Natural killer cell treated with Interleukin-12 subunit alpha and Interleukin-12 subunit beta and Interleukin-15 and Interleukin-18, amount 100 ng/mL, for 72 hours (primary cell): ENCODE data around the gene TMEM81. TPM values are rescaled to one million over a fixed set of nuclear protein-coding genes. Genes with fewer than 3 reads are reported as not detected.

Source experiments
- ATAC-seq, 2 donors: fragments of 150-1000 bp; cut with Tn5 transposase in 1 of 2; sonication (Bioruptor Pico), chemical (Tn5 transposase) in 1 of 2; 2 replicates each; pipeline ENCODE4 v1.10.0; 2021
- DNase-seq: peaks from one replicate; pipeline ENCODE4 v3.0.0; 2022; ENCODE audit warnings: low spot score
- H3K27ac Mint-ChIP-seq, 2 donors: 1 replicate in 1 of 2; 2 replicates in 1 of 2; pipeline ENCODE4 v1.8.0; 2022; ENCODE audit warnings: mixed read lengths in 2 of 2, mild to moderate bottlenecking in 1 of 2, moderate library complexity in 1 of 2
- H3K27me3 Mint-ChIP-seq, 2 donors: 1 replicate in 1 of 2; 2 replicates in 1 of 2; pipeline ENCODE4 v1.8.0; 2022; ENCODE audit warnings: mixed read lengths in 2 of 2
- H3K36me3 Mint-ChIP-seq: one replicate; pipeline ENCODE4 v1.8.0; 2022; ENCODE audit warnings: mixed read lengths
- H3K4me1 Mint-ChIP-seq, 2 donors: 1 replicate in 1 of 2; 2 replicates in 1 of 2; pipeline ENCODE4 v1.8.0; 2022; ENCODE audit warnings: low read depth in 2 of 2, mixed read lengths in 2 of 2, mild to moderate bottlenecking in 1 of 2
- H3K4me3 Mint-ChIP-seq: one replicate; pipeline ENCODE4 v1.8.0; 2022; ENCODE audit warnings: mixed read lengths
- H3K9me3 Mint-ChIP-seq: 2 replicates; pipeline ENCODE4 v1.8.0; 2022; ENCODE audit warnings: mixed read lengths
- total RNA-seq, 2 donors: library from RNA; stranded (reverse); gene quantifications; one replicate each; pipeline ENCODE4 v1.2.3, GENCODE V29; 2022

The TMEM81 gene
- total RNA-seq, 2 donors from 2014 or later: 3.0 to 7.2 TPM

DNA sequence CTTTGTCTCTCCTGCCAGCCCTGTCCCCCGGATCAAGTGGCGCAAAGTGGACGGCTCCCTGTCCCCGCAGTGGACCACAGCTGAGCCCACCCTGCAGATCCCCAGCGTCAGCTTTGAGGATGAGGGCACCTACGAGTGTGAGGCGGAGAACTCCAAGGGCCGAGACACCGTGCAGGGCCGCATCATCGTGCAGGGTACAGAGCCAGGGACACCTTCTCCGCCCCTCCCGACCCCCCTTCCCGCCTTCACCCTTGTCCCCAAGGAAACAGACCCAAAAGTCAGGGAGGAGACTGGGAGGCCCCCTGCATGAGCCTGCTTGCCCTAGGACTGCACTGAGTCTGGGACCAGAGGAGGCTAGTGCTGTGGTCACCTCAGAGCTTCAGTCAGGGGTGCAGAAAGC is 23.0 kb downstream of the TMEM81 start:
- H3K4me3 Mint-ChIP-seq: no peak overlapping the region
- no peak overlapping the region for H3K27ac Mint-ChIP-seq
- DNase-seq (no peak), ATAC-seq (peak in 1 of 2 donors; percentile 3)
- no peaks in the 10 kb centered on the region for H3K9me3 Mint-ChIP-seq
- H3K36me3 Mint-ChIP-seq: no peaks in the 10 kb centered on the region
- no peaks in the 10 kb centered on the region for H3K27me3 Mint-ChIP-seq
- H3K4me1 Mint-ChIP-seq: no peaks in the 10 kb centered on the region

DNA sequence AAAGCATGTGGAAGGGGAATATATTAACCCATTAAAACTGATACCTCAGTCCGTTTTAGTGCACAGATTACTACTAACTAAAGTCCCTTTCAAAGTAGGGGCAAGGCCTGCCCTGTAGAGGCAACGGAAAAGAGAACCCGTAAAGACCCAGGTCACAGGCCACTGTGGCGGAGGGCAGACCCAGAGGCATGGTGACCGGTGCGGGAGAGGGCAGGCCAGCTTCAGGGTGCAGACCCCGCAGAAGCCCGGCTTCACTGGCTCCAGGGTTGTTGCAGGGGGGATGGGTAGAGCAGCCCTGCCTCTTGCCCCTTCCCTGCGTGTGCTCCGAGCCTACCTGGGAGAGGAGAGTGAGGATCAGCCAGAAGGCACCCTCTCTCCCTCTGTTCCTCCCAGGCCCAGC is 23.5 kb downstream of the TMEM81 start:
- Mint-ChIP-seq H3K36me3 (no peaks in the 10 kb centered on the region), H3K9me3 (no peaks in the 10 kb centered on the region), H3K27ac (no peak overlapping the region), H3K27me3 (no peaks in the 10 kb centered on the region), H3K4me3 (no peak overlapping the region), H3K4me1 (no peaks in the 10 kb centered on the region)
- no peak for DNase-seq
- no peak for ATAC-seq

DNA sequence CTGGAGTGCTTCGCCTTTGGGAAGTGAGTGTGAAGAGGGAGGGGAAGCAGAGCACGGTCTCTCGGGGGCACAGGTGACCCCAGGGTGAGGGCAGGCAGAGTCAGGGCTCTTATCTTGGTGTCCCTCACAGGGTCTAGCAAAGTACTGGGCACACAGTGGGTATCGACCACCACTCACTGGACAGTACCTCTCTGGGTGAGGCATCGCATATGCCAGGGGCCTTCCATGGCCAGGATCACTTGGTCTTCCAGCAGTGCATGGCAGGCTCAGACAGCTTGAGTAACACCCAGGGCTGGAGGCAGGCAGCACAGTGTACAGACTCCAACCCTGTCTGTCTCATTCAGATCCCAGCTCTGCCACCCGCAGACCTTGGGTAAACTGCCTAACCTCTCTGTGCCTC is 24.6 kb downstream of the TMEM81 start:
- no peak overlapping the region for H3K4me3 Mint-ChIP-seq
- no peaks in the 10 kb centered on the region for H3K36me3 Mint-ChIP-seq
- no peak for ATAC-seq

DNA sequence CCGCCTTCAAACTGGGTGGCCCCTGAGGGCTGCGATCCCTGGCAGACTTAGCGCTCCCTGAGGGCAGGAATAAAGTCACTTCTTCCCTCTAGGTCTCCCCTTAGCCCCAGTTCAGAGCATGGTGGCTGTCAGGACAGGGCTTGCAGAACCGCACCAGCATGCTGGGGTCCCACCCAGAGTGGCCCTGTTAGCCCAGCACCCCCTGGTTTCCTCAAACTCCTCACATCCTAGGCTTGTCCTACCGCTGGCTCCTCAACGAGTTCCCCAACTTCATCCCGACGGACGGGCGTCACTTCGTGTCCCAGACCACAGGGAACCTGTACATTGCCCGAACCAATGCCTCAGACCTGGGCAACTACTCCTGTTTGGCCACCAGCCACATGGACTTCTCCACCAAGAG is 25.4 kb downstream of the TMEM81 start:
- Mint-ChIP-seq H3K27me3 (no peaks in the 10 kb centered on the region), H3K36me3 (no peaks in the 10 kb centered on the region), H3K9me3 (no peaks in the 10 kb centered on the region), H3K4me1 (no peaks in the 10 kb centered on the region), H3K27ac (no peak overlapping the region), H3K4me3 (no peak overlapping the region)
- ATAC-seq (no peak), DNase-seq (no peak)

More for the DNA sequence above, 24.6 kb downstream of the TMEM81 start:
- Mint-ChIP-seq H3K9me3 (no peaks in the 10 kb centered on the region), H3K27ac (no peak overlapping the region), H3K27me3 (no peaks in the 10 kb centered on the region), H3K4me1 (no peaks in the 10 kb centered on the region)
- no peak for DNase-seq

DNA sequence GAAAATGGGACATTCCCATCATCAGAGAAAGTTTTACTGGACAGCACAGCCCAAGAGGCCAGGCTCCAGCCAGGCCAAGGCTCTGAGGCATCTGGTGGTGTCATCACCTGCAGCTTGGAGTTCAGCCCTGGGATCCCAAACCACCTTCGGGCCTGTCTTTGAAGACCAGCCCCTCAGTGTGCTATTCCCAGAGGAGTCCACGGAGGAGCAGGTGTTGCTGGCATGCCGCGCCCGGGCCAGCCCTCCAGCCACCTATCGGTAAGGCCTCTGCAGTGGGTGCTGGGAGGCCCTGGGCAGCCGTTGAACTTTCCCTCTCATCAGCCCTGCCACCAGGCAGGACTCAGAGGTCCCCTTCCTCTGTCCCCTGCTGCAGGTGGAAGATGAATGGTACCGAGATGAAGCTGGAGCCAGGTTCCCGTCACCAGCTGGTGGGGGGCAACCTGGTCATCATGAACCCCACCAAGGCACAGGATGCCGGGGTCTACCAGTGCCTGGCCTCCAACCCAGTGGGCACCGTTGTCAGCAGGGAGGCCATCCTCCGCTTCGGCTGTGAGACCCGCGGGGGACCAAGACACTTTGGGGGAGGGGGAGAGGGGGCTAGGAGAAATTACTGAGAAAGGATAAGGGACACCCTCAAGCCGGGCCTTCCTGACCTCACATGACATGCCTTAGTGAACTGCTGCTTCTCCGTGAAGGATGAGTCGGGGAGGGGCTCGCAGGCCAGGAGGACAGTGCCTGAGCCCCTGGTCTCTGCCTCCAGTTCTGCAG is 26.3 kb downstream of the TMEM81 start:
- no peaks in the 10 kb centered on the region for H3K4me1 Mint-ChIP-seq
- H3K27me3 Mint-ChIP-seq: no peaks in the 10 kb centered on the region
- ATAC-seq (no peak), DNase-seq (no peak)
- H3K36me3 Mint-ChIP-seq: no peaks in the 10 kb centered on the region
- no peak overlapping the region for H3K4me3 Mint-ChIP-seq
- H3K9me3 Mint-ChIP-seq: no peaks in the 10 kb centered on the region
- no peak overlapping the region for H3K27ac Mint-ChIP-seq

DNA sequence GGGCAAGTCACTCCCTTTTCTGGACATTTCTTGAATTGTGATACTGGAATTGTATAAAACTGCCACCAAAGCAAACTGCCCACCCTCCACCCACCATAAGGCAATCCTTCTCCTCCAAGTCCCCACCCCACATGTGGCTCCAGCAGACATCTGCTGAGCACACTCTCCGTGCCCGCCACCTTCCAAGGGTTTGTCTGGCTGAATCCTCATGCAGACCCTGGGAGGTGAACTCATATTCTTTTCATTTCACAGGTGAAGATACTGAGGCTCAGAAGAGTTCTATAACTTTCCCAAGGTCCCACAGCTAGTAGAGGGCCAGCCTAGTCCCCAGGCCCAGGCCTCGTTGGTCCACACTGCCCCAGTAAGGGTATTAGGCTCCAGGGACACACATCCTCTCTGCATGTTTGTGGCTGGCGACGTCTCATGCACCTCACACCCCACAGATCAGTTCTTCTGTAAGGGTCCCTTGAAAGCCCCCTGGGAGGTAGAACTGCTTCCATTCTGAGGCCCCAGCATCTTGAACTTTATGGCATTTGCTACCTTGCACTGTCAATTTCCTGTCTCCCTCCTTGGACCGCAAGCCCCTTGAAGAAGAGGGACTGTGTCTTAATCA is 27.2 kb downstream of the TMEM81 start:
- Mint-ChIP-seq H3K27ac (no peak overlapping the region), H3K27me3 (no peaks in the 10 kb centered on the region), H3K9me3 (no peaks in the 10 kb centered on the region), H3K4me1 (no peaks in the 10 kb centered on the region), H3K4me3 (no peak overlapping the region), H3K36me3 (no peaks in the 10 kb centered on the region)
- DNase-seq (no peak), ATAC-seq (no peak)

DNA sequence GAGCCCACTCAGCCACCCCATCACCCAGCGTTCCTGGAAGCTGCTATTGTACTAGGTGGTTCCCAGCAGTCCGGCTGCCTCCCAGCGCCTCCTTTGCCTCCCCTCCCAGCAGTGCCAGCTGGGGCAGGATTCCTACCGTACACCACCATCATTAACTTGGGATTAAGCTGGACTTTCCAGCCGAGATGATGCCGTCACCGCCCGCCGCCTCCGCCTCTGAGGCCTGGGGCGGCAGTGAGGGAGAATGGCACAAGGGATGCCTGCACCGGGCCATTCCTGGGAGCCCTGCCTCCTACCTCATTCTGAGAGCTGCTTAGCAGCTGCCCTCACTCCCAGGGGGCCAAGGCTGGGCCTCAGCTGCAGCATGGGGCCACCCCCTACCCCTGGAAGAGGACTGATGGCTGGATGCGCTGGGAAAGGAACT is 28.1 kb downstream of the TMEM81 start:
- Mint-ChIP-seq H3K36me3 (no peaks in the 10 kb centered on the region), H3K27me3 (peaks cover 0 to 3% of the 10 kb centered on the region in 2 donors), H3K4me3 (no peak overlapping the region), H3K27ac (no peak overlapping the region), H3K9me3 (no peaks in the 10 kb centered on the region), H3K4me1 (no peaks in the 10 kb centered on the region)
- no peak for DNase-seq
- no peak for ATAC-seq

DNA sequence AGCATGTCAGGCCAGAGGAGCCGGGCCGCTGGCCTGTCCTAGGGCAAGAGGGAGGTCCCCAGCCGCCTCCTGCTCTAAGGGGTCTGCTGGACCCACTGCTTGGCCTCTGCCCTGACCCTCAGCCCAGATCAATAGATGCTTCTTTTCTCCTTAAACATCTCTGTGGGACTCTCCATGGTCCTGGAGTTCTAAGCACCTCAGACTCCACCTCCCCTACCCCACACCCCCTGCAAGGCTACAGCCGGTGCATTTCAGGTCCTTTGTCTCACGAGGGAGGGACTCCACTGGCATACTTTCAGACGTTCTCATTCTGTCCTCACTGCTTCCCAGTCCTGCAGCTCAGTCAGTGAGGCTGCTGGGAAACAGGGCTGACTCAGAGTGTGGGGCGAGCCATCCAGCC is 30.2 kb downstream of the TMEM81 start:
- Mint-ChIP-seq H3K4me3 (no peak overlapping the region), H3K9me3 (no peaks in the 10 kb centered on the region), H3K27ac (no peak overlapping the region), H3K36me3 (no peaks in the 10 kb centered on the region), H3K4me1 (no peaks in the 10 kb centered on the region), H3K27me3 (peaks cover 0 to 7% of the 10 kb centered on the region in 2 donors)
- ATAC-seq (peak; percentile 2 to 24), DNase-seq (no peak)

DNA sequence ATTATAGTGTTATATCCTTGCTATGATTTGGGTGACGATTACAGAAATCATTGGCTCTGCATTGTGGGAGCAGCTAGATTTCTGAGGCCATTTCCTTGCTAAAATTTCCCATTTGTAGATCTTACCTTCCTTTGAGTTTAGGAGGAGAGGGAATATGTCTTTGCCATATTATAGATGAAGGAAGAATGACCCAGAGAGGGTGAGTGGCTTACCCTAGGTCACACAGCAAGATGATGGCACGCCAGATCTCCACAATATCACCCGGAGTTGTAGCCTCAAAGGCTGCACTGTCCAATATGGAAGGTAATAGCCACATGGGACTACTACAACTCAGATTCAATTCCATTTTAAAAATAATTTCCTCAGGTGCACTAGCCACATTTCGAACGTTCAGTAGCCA is 31.0 kb downstream of the TMEM81 start:
- Mint-ChIP-seq H3K27ac (no peak overlapping the region), H3K27me3 (peaks cover 0 to 7% of the 10 kb centered on the region in 2 donors), H3K4me1 (no peaks in the 10 kb centered on the region), H3K4me3 (no peak overlapping the region), H3K36me3 (no peaks in the 10 kb centered on the region), H3K9me3 (no peaks in the 10 kb centered on the region)
- no peak for DNase-seq
- ATAC-seq: no peak

DNA sequence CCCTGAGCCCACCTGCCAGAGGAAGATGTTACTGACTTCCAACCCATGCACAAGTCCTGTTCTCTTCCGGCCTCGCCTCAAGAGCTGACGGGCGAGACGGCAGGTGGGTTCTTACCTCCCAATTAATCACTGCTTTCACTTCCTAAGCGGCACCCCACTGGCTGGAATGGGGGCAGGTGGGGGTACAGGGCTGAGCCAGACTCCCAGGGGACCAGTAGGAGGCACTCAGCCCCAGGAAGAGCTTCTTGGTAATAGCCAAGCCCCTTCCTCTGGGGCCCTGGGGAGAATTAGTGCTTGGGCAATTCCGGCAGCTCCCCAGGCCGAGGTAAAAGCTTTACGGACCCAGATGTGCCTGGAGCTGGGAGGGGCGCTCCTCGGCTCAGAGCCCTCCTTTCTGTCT is 31.6 kb downstream of the TMEM81 start:
- ATAC-seq (no peak), DNase-seq (no peak)
- Mint-ChIP-seq H3K4me3 (no peak overlapping the region), H3K4me1 (no peaks in the 10 kb centered on the region), H3K9me3 (no peaks in the 10 kb centered on the region), H3K27ac (no peak overlapping the region), H3K36me3 (no peaks in the 10 kb centered on the region), H3K27me3 (peaks cover 0 to 7% of the 10 kb centered on the region in 2 donors)

DNA sequence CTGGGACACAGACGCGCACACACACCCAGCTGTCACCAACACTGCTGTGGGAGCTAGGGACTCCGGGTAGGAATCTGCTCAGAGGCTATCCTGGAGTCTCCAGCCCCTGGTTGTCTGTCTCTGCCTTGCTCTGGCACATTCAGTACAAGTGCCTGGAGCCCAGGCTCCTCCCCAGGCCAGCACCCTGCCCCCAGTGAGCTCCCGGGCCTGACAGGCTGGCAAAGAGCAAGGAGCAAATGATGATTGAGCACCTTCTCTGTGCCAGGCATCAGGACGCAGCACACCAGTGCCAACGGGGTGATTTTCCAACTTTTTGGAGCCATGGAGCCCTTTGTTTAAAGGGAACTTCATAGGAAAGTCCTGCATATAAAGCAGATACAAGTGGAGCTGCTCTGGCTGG is 34.8 kb downstream of the TMEM81 start:
- ATAC-seq (no peak), DNase-seq (no peak)
- Mint-ChIP-seq H3K27me3 (peaks cover 7 to 18% of the 10 kb centered on the region in 2 donors), H3K36me3 (no peaks in the 10 kb centered on the region), H3K4me3 (no peak overlapping the region), H3K4me1 (no peaks in the 10 kb centered on the region), H3K27ac (no peak overlapping the region), H3K9me3 (no peaks in the 10 kb centered on the region)

DNA sequence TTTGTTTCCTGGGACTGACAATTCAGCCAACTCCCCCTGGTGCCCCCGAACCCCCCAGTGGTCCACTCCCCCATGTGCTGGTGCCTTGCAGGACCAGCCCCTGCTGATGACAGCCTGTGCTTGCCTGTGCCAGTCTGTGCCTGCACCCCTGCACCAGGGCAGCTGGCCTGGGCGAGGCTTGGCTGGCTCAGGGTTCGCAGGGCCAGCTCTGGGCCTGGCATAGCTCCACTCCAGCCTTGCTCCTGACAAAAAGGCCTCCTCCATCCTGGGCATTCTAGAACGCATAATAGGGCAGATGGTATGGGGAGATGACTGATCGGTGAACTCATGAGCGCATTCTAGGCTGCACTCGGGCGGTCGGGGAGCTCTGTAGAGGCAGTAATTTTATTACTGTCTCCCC is 35.9 kb downstream of the TMEM81 start:
- no peaks in the 10 kb centered on the region for H3K36me3 Mint-ChIP-seq
- ATAC-seq (no peak), DNase-seq (no peak)
- H3K27me3 Mint-ChIP-seq: peaks cover 10 to 18% of the 10 kb centered on the region in 2 donors
- no peaks in the 10 kb centered on the region for H3K4me1 Mint-ChIP-seq
- H3K9me3 Mint-ChIP-seq: no peaks in the 10 kb centered on the region
- no peak overlapping the region for H3K4me3 Mint-ChIP-seq
- H3K27ac Mint-ChIP-seq: no peak overlapping the region

DNA sequence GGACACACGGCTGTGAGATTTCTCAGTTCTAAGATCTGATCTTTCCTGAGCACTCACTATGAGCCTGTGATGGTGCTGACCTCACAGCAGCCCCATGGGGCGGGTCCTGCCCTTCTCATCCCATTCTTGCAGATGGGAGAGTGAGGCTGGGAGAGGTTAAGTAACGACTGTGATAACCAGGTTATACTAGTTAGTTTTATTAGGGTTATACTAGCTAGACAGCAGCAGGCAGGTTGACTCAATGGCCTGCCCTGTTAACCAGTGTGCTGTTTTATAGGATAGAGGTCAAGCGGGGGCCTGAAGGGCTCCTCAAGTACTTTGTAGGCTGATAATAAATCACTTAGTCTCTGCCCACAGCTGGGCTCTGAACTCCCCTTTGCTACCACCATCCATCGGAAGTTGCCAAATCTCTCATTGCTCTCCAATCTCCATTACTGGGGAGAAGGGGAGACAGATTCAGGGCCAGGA is 36.5 kb downstream of the TMEM81 start:
- Mint-ChIP-seq H3K36me3 (no peaks in the 10 kb centered on the region), H3K4me1 (no peaks in the 10 kb centered on the region), H3K27me3 (peaks cover 10 to 18% of the 10 kb centered on the region in 2 donors), H3K4me3 (no peak overlapping the region), H3K9me3 (no peaks in the 10 kb centered on the region), H3K27ac (no peak overlapping the region)
- no peak for ATAC-seq
- DNase-seq: no peak

DNA sequence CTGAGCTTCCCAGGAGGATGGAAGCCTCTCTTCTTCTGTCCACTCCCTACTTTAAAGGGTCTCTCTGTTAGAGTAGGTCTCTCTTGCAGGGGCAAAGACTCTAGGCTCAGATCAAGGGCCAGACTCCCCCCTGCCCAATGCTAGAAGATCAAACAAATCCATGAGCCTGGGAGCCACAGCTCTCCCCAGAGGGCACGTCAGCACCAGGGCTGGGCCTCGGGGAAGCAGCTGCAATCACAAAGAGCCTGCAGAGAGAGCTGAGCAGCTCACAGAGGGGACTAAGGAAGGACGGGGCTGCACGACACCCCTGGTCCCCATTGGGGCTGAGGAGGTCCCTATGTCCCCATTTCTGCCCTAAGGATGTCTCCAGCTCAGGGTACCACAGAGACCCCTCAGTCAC is 37.4 kb downstream of the TMEM81 start:
- H3K36me3 Mint-ChIP-seq: no peaks in the 10 kb centered on the region
- peaks cover 10 to 18% of the 10 kb centered on the region in 2 donors for H3K27me3 Mint-ChIP-seq
- ATAC-seq (no peak), DNase-seq (no peak)
- H3K9me3 Mint-ChIP-seq: no peaks in the 10 kb centered on the region
- H3K27ac Mint-ChIP-seq: no peak overlapping the region
- no peak overlapping the region for H3K4me3 Mint-ChIP-seq
- H3K4me1 Mint-ChIP-seq: no peaks in the 10 kb centered on the region
